Tibial nerve (tissue), 4 donors: ENCODE results near the gene NT5C1B. TPM values are rescaled to one million over a fixed set of nuclear protein-coding genes. Genes with fewer than 3 reads are reported as not detected.

ENCODE experiments used
- DNase-seq, 2 donors: peaks; one replicate each; pipeline ENCODE4 v3.0.0-alpha.2; 2019; ENCODE audit warnings: low spot score in 2 of 2
- H3K27ac ChIP-seq, 4 donors: fragments of 200-600 bp; sonication (generic) in 3 of 4; one replicate each; pipeline ENCODE4 v1.5.1; 2017 to 2019; ENCODE audit warnings: mild to moderate bottlenecking in 1 of 4
- H3K27me3 ChIP-seq, 2 donors: fragments of 200-600 bp; sonication (generic) in 1 of 2; one replicate each; pipeline versions ENCODE4 v1.5.1 to v1.6.0; 2017 to 2019
- H3K36me3 ChIP-seq, 3 donors: fragments of 200-600 bp; sonication (generic); one replicate each; pipeline ENCODE4 v1.5.1; 2018 to 2019
- H3K4me1 ChIP-seq, 4 donors: fragments of 200-600 bp; sonication (generic) in 3 of 4; one replicate each; pipeline ENCODE4 v1.5.1; 2017 to 2019
- H3K4me3 ChIP-seq, 4 donors: fragments of 200-600 bp; sonication (generic) in 3 of 4; one replicate each; pipeline ENCODE4 v1.5.1; 2017 to 2019; ENCODE audit warnings: mild to moderate bottlenecking in 1 of 4, moderate library complexity in 1 of 4
- H3K9me3 ChIP-seq, 4 donors: fragments of 200-600 bp; sonication (generic) in 3 of 4; one replicate each; pipeline ENCODE4 v1.5.1; 2017 to 2019
- EP300 ChIP-seq, 2 donors: sonication (generic); formaldehyde crosslinking; IDR thresholded peaks; one replicate each; pipeline ENCODE4 v1.6.1; 2017; ENCODE audit warnings: antibody characterized with exemption in 2 of 2, mild to moderate bottlenecking in 1 of 2
- POLR2A ChIP-seq, 2 donors: fragments of 450-650 bp; IDR thresholded peaks; one replicate each; pipeline ENCODE4 v1.6.1; 2017; ENCODE audit warnings: antibody characterized with exemption in 2 of 2, mild to moderate bottlenecking in 2 of 2, moderate library complexity in 2 of 2
- WGBS, 2 donors: methylation state at CpG; one replicate each; pipeline ENCODE4 v1.1.5; 2018; 5-methylcytosine and 5-hydroxymethylcytosine counted together
- total RNA-seq, 4 donors: library from RNA; depleted of rRNA; stranded (reverse); fragments of >200 nt; gene quantifications; one replicate each; pipeline ENCODE4 v1.1.0, GENCODE V29; 2016
- TF ChIP-seq, protein P1 (sequence below), 5 experiments: fragments of 200-600 bp in 3 of 5; fragments of 450-650 bp in 2 of 5; sonication (generic) in 3 of 5; IDR thresholded peaks; one replicate each; pipeline ENCODE4 v1.5.1; 2016 to 2019; ENCODE audit warnings: antibody characterized with exemption in 5 of 5, mild to moderate bottlenecking in 3 of 5, moderate library complexity in 2 of 5

Gene NT5C1B
- total RNA-seq, 4 donors from 2014 or later, result not detected

DNA sequence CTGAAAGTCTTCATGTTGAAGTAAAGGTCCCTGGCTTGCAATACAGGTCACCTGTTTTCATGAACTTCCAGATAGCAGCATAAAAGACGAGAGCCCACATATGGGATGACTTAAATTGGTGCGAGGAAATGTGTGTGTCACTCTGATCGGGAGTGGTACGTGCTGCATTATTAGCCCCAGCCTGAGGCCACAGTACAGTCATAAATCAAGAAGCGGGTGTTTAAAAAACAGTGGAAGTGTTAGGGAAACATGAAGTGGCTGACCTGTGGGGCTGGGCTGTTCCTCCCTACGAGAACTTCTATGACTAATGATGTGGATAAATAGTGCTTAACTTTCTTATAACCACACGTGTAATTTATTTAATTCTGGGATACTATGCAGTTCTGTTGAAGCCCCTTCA is 53.3 kb downstream of the NT5C1B start:
- no peak for DNase-seq
- no peaks in the 10 kb centered on the region for H3K4me1 ChIP-seq
- H3K4me3 ChIP-seq, result no peak overlapping the region
- no peaks in the 10 kb centered on the region for H3K36me3 ChIP-seq
- WGBS, 2 donors, result 35 to 39% methylated on average over 7 of the region's 7 CpGs
- no peaks in the 10 kb centered on the region for H3K27me3 ChIP-seq
- TF ChIP-seq EP300 (IDR thresholded peaks at IDR 0.05) (no peak), POLR2A (IDR thresholded peaks at IDR 0.05) (no peak)
- TF ChIP-seq, protein P1, sequence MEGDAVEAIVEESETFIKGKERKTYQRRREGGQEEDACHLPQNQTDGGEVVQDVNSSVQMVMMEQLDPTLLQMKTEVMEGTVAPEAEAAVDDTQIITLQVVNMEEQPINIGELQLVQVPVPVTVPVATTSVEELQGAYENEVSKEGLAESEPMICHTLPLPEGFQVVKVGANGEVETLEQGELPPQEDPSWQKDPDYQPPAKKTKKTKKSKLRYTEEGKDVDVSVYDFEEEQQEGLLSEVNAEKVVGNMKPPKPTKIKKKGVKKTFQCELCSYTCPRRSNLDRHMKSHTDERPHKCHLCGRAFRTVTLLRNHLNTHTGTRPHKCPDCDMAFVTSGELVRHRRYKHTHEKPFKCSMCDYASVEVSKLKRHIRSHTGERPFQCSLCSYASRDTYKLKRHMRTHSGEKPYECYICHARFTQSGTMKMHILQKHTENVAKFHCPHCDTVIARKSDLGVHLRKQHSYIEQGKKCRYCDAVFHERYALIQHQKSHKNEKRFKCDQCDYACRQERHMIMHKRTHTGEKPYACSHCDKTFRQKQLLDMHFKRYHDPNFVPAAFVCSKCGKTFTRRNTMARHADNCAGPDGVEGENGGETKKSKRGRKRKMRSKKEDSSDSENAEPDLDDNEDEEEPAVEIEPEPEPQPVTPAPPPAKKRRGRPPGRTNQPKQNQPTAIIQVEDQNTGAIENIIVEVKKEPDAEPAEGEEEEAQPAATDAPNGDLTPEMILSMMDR (IDR thresholded peaks at IDR 0.05), result no peak
- H3K27ac ChIP-seq, result no peak overlapping the region
- H3K9me3 ChIP-seq, result no peaks in the 10 kb centered on the region

DNA sequence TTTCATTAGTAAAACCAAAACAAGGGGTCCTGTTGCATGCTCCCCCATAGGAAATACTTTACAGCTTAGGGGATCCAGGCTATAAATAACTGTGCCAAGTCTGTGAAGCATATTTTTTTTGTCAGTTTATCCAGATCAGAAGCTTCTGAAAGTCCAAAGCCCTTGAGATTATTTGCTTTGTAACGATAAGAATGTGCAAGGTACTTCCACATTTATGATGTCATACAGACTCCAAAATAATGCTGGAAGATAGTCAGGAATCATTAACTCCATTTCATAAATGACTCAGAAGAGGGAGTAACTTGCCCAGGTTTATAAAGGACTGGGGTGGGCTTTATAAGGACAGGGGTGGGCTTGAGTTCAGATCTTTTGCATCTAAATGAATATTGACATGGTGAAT is 58.2 kb downstream of the NT5C1B start:
- H3K27ac ChIP-seq, result no peak overlapping the region
- H3K27me3 ChIP-seq, result no peaks in the 10 kb centered on the region
- no peaks in the 10 kb centered on the region for H3K36me3 ChIP-seq
- WGBS, 2 donors, result 52 to 59% methylated on average over 1 of the region's 1 CpG
- no peaks in the 10 kb centered on the region for H3K4me1 ChIP-seq
- H3K4me3 ChIP-seq, result no peak overlapping the region
- no peak for TF ChIP-seq POLR2A (IDR thresholded peaks at IDR 0.05)
- TF ChIP-seq EP300 (IDR thresholded peaks at IDR 0.05), result no peak
- TF ChIP-seq, protein P1 (IDR thresholded peaks at IDR 0.05), result no peak
- no peak for DNase-seq
- H3K9me3 ChIP-seq, result no peaks in the 10 kb centered on the region

DNA sequence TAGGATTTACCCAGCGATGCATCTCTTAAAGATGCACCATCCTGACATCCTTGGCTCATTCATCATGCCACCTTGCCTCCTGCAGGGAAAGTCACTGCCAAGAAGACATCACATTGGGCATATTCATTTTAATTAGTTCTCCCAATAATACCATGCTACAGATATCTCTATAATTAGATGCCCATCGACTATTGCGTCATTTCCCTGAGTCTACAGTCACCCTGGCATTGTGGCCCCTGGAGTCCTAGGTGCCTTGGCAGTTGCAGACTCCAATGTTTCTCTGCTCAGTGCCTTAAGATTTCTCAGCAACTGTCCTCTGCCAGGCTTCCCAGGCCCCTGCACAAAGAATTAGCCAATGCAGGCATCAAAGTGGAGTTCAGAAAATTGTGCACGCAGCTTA is 61.5 kb downstream of the NT5C1B start:
- Histone ChIP-seq H3K4me1 (no peaks in the 10 kb centered on the region), H3K27me3 (no peaks in the 10 kb centered on the region), H3K27ac (no peak overlapping the region), H3K36me3 (no peaks in the 10 kb centered on the region), H3K4me3 (no peak overlapping the region), H3K9me3 (no peaks in the 10 kb centered on the region)
- WGBS, 2 donors, result 72 to 77% methylated on average over 4 of the region's 4 CpGs
- DNase-seq, result no peak
- TF ChIP-seq POLR2A (IDR thresholded peaks at IDR 0.05) (no peak), EP300 (IDR thresholded peaks at IDR 0.05) (no peak)
- TF ChIP-seq, protein P1 (IDR thresholded peaks at IDR 0.05), result no peak

DNA sequence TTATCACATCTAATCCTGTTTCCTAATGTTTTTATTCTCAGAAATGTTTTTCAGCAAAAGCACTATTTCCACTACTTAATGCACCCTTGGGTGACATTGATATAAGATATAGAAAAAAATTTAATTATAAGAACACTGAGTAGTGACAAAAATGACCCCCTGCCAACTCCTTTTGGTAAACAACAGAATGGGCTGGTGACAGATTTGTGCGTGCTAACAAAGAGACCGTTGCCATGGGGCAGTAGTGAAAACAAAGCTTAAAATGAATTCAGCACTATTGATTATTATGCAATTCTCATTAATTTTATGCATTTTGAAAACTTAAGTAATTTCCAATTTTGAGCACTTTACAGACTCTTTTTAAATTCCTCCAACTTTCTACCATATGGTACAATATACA is 62.0 kb downstream of the NT5C1B start:
- no peaks in the 10 kb centered on the region for H3K9me3 ChIP-seq
- H3K4me3 ChIP-seq, result no peak overlapping the region
- TF ChIP-seq EP300 (IDR thresholded peaks at IDR 0.05) (no peak), POLR2A (IDR thresholded peaks at IDR 0.05) (no peak)
- TF ChIP-seq, protein P1 (IDR thresholded peaks at IDR 0.05), result no peak
- no peaks in the 10 kb centered on the region for H3K4me1 ChIP-seq
- no peaks in the 10 kb centered on the region for H3K27me3 ChIP-seq
- WGBS, 2 donors, result 74 to 79% methylated on average over 2 of the region's 2 CpGs
- no peaks in the 10 kb centered on the region for H3K36me3 ChIP-seq
- no peak overlapping the region for H3K27ac ChIP-seq
- no peak for DNase-seq

DNA sequence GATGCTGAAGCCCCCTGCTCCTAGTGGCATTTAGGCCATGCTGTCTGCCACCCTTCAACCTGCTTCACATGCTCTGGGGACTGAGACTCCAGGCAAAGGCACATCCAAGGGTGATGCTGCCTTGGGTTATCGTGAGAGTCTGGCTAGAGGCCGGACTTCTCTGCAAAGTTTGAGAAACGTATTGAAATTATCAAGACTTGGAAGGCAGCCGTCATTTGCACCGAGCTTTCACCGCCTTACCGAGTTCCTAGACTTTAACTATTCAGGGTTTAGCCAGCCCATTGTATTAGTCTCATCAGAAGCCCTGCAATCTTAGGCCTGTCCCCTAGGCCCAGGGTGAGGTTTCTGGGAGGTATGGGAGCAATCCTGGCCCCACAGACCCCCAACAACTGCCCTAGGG is 62.9 kb downstream of the NT5C1B start:
- H3K9me3 ChIP-seq, result no peaks in the 10 kb centered on the region
- H3K4me1 ChIP-seq, result no peaks in the 10 kb centered on the region
- no peaks in the 10 kb centered on the region for H3K27me3 ChIP-seq
- 68 to 77% methylated on average over 7 of the region's 7 CpGs for WGBS, 2 donors
- no peaks in the 10 kb centered on the region for H3K36me3 ChIP-seq
- TF ChIP-seq EP300 (IDR thresholded peaks at IDR 0.05) (no peak), POLR2A (IDR thresholded peaks at IDR 0.05) (no peak)
- TF ChIP-seq, protein P1 (IDR thresholded peaks at IDR 0.05), result no peak
- no peak overlapping the region for H3K4me3 ChIP-seq
- DNase-seq, result no peak
- no peak overlapping the region for H3K27ac ChIP-seq
